ENCODE data around the gene HBB.
"Not testable (repeated sequence)": the region's sequence is repeated elsewhere in the genome, so short reads cannot be mapped to it uniquely, and the experiment has no call there.

The HBB gene

GRCh38 chr11:5226732-5227310 lies at the start of gene HBB:
Gene HBB (minus strand): TSS chr11:5227071. CDS start chr11:5227021, 50 bp downstream.
- no peak for DNase-seq (ENCODE audit: low read depth)

- DNase-seq (ENCODE audit: low read depth) = no peak
Observed at GRCh38 chr11:5275369-5276110, 48.7 kb upstream of the HBB start.

GRCh38 chr11:5274395-5274794 lies 47.5 kb upstream of the HBB start:
- no peak for DNase-seq (ENCODE audit: low read depth)

- DNase-seq (ENCODE audit: low read depth) = no peak
Observed at GRCh38 chr11:5272395-5273017, 45.6 kb upstream of the HBB start.

GRCh38 chr11:5269715-5270147 lies 42.9 kb upstream of the HBB start, which contains the start of gene HBE1:
Gene HBE1 (minus strand): TSS chr11:5269945. CDS start chr11:5269890, 55 bp downstream.
- DNase-seq (ENCODE audit: low read depth) = no peak

- no peak for DNase-seq (ENCODE audit: low read depth)
Observed at GRCh38 chr11:5267033-5267563, 40.2 kb upstream of the HBB start.

- DNase-seq (ENCODE audit: low read depth) = no peak
Observed at GRCh38 chr11:5266609-5267008, 39.7 kb upstream of the HBB start.

- no peak for DNase-seq (ENCODE audit: low read depth)
Observed at GRCh38 chr11:5265832-5266231, 39.0 kb upstream of the HBB start.

GRCh38 chr11:5258543-5259262 lies 31.8 kb upstream of the HBB start:
- DNase-seq (ENCODE audit: low read depth) = no peak

- no peak for DNase-seq (ENCODE audit: low read depth)
Observed at GRCh38 chr11:5257296-5257695, 30.4 kb upstream of the HBB start.

GRCh38 chr11:5254646-5255413 lies 28.0 kb upstream of the HBB start, which contains the start of gene HBG2:
Gene HBG2 (minus strand): TSS chr11:5254781. CDS start chr11:5254728, 53 bp downstream.
- DNase-seq (ENCODE audit: low read depth) = peak; percentile 2

GRCh38 chr11:5254023-5254422 lies 27.2 kb upstream of the HBB start:
- DNase-seq (ENCODE audit: low read depth) = not testable (repeated sequence)

GRCh38 chr11:5253440-5253839 lies 26.6 kb upstream of the HBB start:
- DNase-seq (ENCODE audit: low read depth) = not testable (repeated sequence)

GRCh38 chr11:5252919-5253265 lies 26.0 kb upstream of the HBB start:
- no peak for DNase-seq (ENCODE audit: low read depth)

GRCh38 chr11:5252192-5252918 lies 25.5 kb upstream of the HBB start:
- no peak for DNase-seq (ENCODE audit: low read depth)

GRCh38 chr11:5251746-5252145 lies 24.9 kb upstream of the HBB start:
- DNase-seq (ENCODE audit: low read depth) = no peak

GRCh38 chr11:5250543-5251204 lies 23.8 kb upstream of the HBB start:
- DNase-seq (ENCODE audit: low read depth) = no peak

- peak; percentile 6 for DNase-seq (ENCODE audit: low read depth)
Observed at GRCh38 chr11:5249807-5250396, 23.0 kb upstream of the HBB start, which contains the start of gene HBG1. Gene HBG1 (minus strand): TSS chr11:5249857. CDS start chr11:5249804, 53 bp downstream.

GRCh38 chr11:5248498-5248897 lies 21.6 kb upstream of the HBB start:
- not testable (repeated sequence) for DNase-seq (ENCODE audit: low read depth)

Data from stromal cell of bone marrow (primary cell).